IMR-90 (cell line): ENCODE measurements around the gene DSE. TPM values are rescaled to one million over a fixed set of nuclear protein-coding genes. Genes with fewer than 3 reads are reported as not detected.
A peak's percentile ranks its signal among the peaks of the same experiment; 100 is the strongest.

Experiments used
- ATAC-seq: fragments of 200-7000 bp; cut with Tn5 transposase; 2 replicates; pipeline ENCODE4 v1.9.1; 2020; ENCODE audit warnings: low read depth, mild to moderate bottlenecking, moderate library complexity
- BruUV-seq: library from RNA; stranded (reverse); fragments of 400-500 nt; replicated peaks from 2 replicates; lab custom pipeline; 2021; lab: Mats Ljungman, UMichigan
- CTCF ChIA-PET: fragments of 300-600 bp; formaldehyde crosslinking; extraction: SDS; loops from one replicate; lab custom pipeline; 2021; ENCODE audit warnings: antibody characterized with exemption; lab: Yijun Ruan, JAX
- POLR2A ChIA-PET: fragments of 300-600 bp; sonication (Branson Sonifier 250); formaldehyde crosslinking; loops from one replicate; lab custom pipeline; 2022; ENCODE audit warnings: antibody characterized with exemption; ENCODE audit not compliant: unreplicated experiment; lab: Charles Lee
- DNase-seq: peaks from one replicate; pipeline ENCODE4 v3.0.0; 2013
- H2AFZ ChIP-seq: replicated peaks from 2 replicates; pipeline ENCODE3; 2013; ENCODE audit warnings: low read length, mild to moderate bottlenecking; ENCODE audit not compliant: poor library complexity
- H2AK5ac ChIP-seq: 2 replicates; pipeline ENCODE4 v1.6.1; 2013; ENCODE audit warnings: low read depth, low read length, inconsistent platforms
- H2AK9ac ChIP-seq: replicated peaks from 2 replicates; pipeline ENCODE3; 2013; ENCODE audit warnings: mild to moderate bottlenecking, low read depth, low read length, moderate library complexity; ENCODE audit not compliant: poor library complexity
- H2BK120ac ChIP-seq: 2 replicates; pipeline ENCODE4 v1.6.1; 2013; ENCODE audit warnings: low read depth, low read length, inconsistent platforms
- H2BK15ac ChIP-seq: 3 replicates; pipeline ENCODE4 v1.6.1; 2013; ENCODE audit warnings: low read depth, low read length, inconsistent platforms
- H2BK20ac ChIP-seq: 2 replicates; pipeline ENCODE4 v1.6.1; 2013; ENCODE audit warnings: low read depth, mild to moderate bottlenecking, inconsistent platforms, low read length, moderate library complexity
- H2BK5ac ChIP-seq: 2 replicates; pipeline ENCODE4 v1.6.1; 2013; ENCODE audit warnings: mild to moderate bottlenecking, low read depth, low read length, inconsistent platforms; ENCODE audit not compliant: poor library complexity, severe bottlenecking
- H3K14ac ChIP-seq: replicated peaks from 2 replicates; pipeline ENCODE4 v1.6.1; 2013; ENCODE audit warnings: low read depth, low read length, inconsistent platforms
- H3K18ac ChIP-seq: 2 replicates; pipeline ENCODE4 v1.6.1; 2013; ENCODE audit warnings: low read depth, low read length, control low read depth
- H3K23ac ChIP-seq: 2 replicates; pipeline ENCODE4 v1.6.1; 2013; ENCODE audit warnings: low read depth, low read length, inconsistent platforms
- H3K27ac ChIP-seq: 2 replicates; pipeline ENCODE4 v1.5.1; 2013; ENCODE audit warnings: mild to moderate bottlenecking, control low read depth, low read length; ENCODE audit not compliant: insufficient read depth
- H3K27me3 ChIP-seq: 2 replicates; pipeline ENCODE4 v1.6.1; 2013; ENCODE audit warnings: low read length; ENCODE audit not compliant: control insufficient read depth, insufficient read depth
- H3K36me3 ChIP-seq: 2 replicates; pipeline ENCODE4 v1.6.1; 2013; ENCODE audit warnings: low read length, mixed read lengths; ENCODE audit not compliant: control insufficient read depth, insufficient read depth
- H3K4ac ChIP-seq: 2 replicates; pipeline ENCODE4 v1.6.1; 2013; ENCODE audit warnings: low read depth, low read length, inconsistent platforms
- H3K4me1 ChIP-seq: 2 replicates; pipeline ENCODE4 v1.6.1; 2013; ENCODE audit warnings: low read length, mixed read lengths; ENCODE audit not compliant: control insufficient read depth, insufficient read depth
- H3K4me2 ChIP-seq: 2 replicates; pipeline ENCODE4 v1.6.1; 2013; ENCODE audit warnings: low read depth, mild to moderate bottlenecking, control low read depth, low read length, moderate library complexity
- H3K4me3 ChIP-seq: 2 replicates; pipeline ENCODE4 v1.5.1; 2013; ENCODE audit warnings: low read depth, mild to moderate bottlenecking, control low read depth, low read length, moderate library complexity; ENCODE audit not compliant: insufficient read depth
- H3K56ac ChIP-seq: 2 replicates; pipeline ENCODE4 v1.6.1; 2013; ENCODE audit warnings: low read length, inconsistent platforms; ENCODE audit not compliant: insufficient read depth; ENCODE audit errors: extremely low read depth
- H3K79me1 ChIP-seq, 2 experiments: 2 replicates each; pipeline ENCODE4 v1.6.1; 2013; ENCODE audit warnings: low read length in 2 of 2, inconsistent platforms in 1 of 2, low read depth in 1 of 2
- H3K9ac ChIP-seq: 2 replicates; pipeline ENCODE4 v1.6.1; 2013; ENCODE audit warnings: low read depth, low read length, control low read depth
- H3K9me1 ChIP-seq: 2 replicates; pipeline ENCODE4 v1.6.1; 2013; ENCODE audit warnings: low read length, inconsistent platforms; ENCODE audit not compliant: insufficient read depth
- H3K9me3 ChIP-seq: 2 replicates; pipeline ENCODE4 v1.6.1; 2013; ENCODE audit warnings: low read length; ENCODE audit not compliant: control insufficient read depth, insufficient read depth
- H4K20me1 ChIP-seq: 2 replicates; pipeline ENCODE4 v1.6.1; 2013; ENCODE audit warnings: low read length, inconsistent platforms; ENCODE audit not compliant: insufficient read depth
- H4K5ac ChIP-seq: 2 replicates; pipeline ENCODE4 v1.6.1; 2013; ENCODE audit warnings: mild to moderate bottlenecking, low read depth, low read length, control low read depth
- H4K8ac ChIP-seq, 2 experiments: 2 replicates each; pipeline ENCODE4 v1.6.1; 2013; ENCODE audit warnings: low read depth in 2 of 2, low read length in 2 of 2, control low read depth in 1 of 2, inconsistent platforms in 1 of 2
- H4K91ac ChIP-seq: 2 replicates; pipeline ENCODE4 v1.6.1; 2013; ENCODE audit warnings: low read depth, low read length, inconsistent platforms; ENCODE audit not compliant: insufficient read depth
- BHLHE40 ChIP-seq: fragments of 150-350 bp; IDR thresholded peaks from 2 replicates; pipeline ENCODE4 v1.6.1; 2016; ENCODE audit warnings: mild to moderate bottlenecking, low read depth, low read length
- CEBPB ChIP-seq: IDR thresholded peaks from 2 replicates; pipeline ENCODE4 v1.6.1; 2012; ENCODE audit warnings: low read depth, low read length, improper control_type of control experiment
- CHD1 ChIP-seq: IDR thresholded peaks from 2 replicates; pipeline ENCODE4 v1.6.1; 2012; ENCODE audit warnings: low read depth, low read length, improper control_type of control experiment
- FOS ChIP-seq: fragments of 150-350 bp; IDR thresholded peaks from 2 replicates; pipeline ENCODE4 v1.6.1; 2016; ENCODE audit warnings: low read depth, low read length
- MAZ ChIP-seq: IDR thresholded peaks from 2 replicates; pipeline ENCODE4 v1.6.1; 2012; ENCODE audit warnings: low read depth, mild to moderate bottlenecking, low read length, improper control_type of control experiment, moderate library complexity, borderline replicate concordance
- NFE2L2 ChIP-seq: fragments of 150-350 bp; IDR thresholded peaks from 2 replicates; pipeline ENCODE4 v1.6.1; 2016; ENCODE audit warnings: low read depth, mild to moderate bottlenecking, low read length
- POLR2A ChIP-seq: IDR thresholded peaks from 2 replicates; pipeline ENCODE4 v1.6.1; 2012; ENCODE audit warnings: mild to moderate bottlenecking, low read depth, low read length
- RAD21 ChIP-seq: IDR thresholded peaks from 2 replicates; pipeline ENCODE4 v1.6.1; 2012; ENCODE audit warnings: low read length, improper control_type of control experiment
- RCOR1 ChIP-seq: IDR thresholded peaks from 2 replicates; pipeline ENCODE4 v1.6.1; 2012; ENCODE audit warnings: mild to moderate bottlenecking, low read length, improper control_type of control experiment; ENCODE audit not compliant: insufficient replicate concordance
- RFX5 ChIP-seq: IDR thresholded peaks from 2 replicates; pipeline ENCODE4 v1.8.0; 2012; ENCODE audit warnings: low read depth, mild to moderate bottlenecking, low read length, moderate library complexity
- SMC3 ChIP-seq: fragments of 150-350 bp; IDR thresholded peaks from 2 replicates; pipeline ENCODE4 v1.6.1; 2016; ENCODE audit warnings: low read depth, mild to moderate bottlenecking, antibody characterized with exemption, low read length, moderate library complexity
- WGBS, 2 experiments: methylation state at CpG; one replicate each; pipeline versions ENCODE4 v1.1.5 to v1.1.7; 2013; ENCODE audit warnings: missing lambda C conversion rate in 2 of 2; ENCODE audit not compliant: insufficient read length in 1 of 2; ENCODE audit errors: extremely low coverage in 2 of 2; 5-methylcytosine and 5-hydroxymethylcytosine counted together
- dilution Hi-C: fragments of 300-500 bp; cut with HindIII; formaldehyde crosslinking; loops from one replicate; pipeline ENCODE4 v1.14.3; 2018; ENCODE audit warnings: low sequenced_read_pairs; ENCODE audit not compliant: unreplicated experiment
- in situ Hi-C: fragments of 300-500 bp; cut with MboI; formaldehyde crosslinking; loops from 3 replicates; pipeline ENCODE4 v1.14.3; 2019; ENCODE audit warnings: low sequenced_read_pairs, inconsistent platforms, mixed read lengths
- intact Hi-C: fragments of 100-400 bp; cut with micrococcal nuclease; formaldehyde crosslinking; loops from 2 replicates; pipeline ENCODE4 v1.10.0; 2022
- polyA plus RNA-seq, 3 experiments: library from polyadenylated mRNA; depleted of rRNA; stranded (reverse); fragments of >200 nt; gene quantifications; 2 replicates each; pipeline ENCODE4 v1.2.3, GENCODE V29; 2012; ENCODE audit warnings: low replicate concordance in 1 of 3
- total RNA-seq: library from RNA; depleted of rRNA; stranded (reverse); fragments of >200 nt; gene quantifications from 2 replicates; pipeline ENCODE4 v1.2.3, GENCODE V29; 2012
- TF ChIP-seq, protein P1 (sequence below): fragments of 150-350 bp; IDR thresholded peaks from 2 replicates; pipeline ENCODE4 v1.6.1; 2016; ENCODE audit warnings: low read depth, mild to moderate bottlenecking, low read length, moderate library complexity, borderline replicate concordance
- TF ChIP-seq, protein P2 (sequence below): fragments of 150-350 bp; IDR thresholded peaks from 2 replicates; pipeline ENCODE4 v1.6.1; 2017; ENCODE audit warnings: mild to moderate bottlenecking, antibody characterized with exemption, low read length, low read depth

Gene DSE
- total and polyA plus RNA-seq, 2 of the 4 experiments (the other 2 are of a cell fraction) = 48.0 to 154 TPM

DNA sequence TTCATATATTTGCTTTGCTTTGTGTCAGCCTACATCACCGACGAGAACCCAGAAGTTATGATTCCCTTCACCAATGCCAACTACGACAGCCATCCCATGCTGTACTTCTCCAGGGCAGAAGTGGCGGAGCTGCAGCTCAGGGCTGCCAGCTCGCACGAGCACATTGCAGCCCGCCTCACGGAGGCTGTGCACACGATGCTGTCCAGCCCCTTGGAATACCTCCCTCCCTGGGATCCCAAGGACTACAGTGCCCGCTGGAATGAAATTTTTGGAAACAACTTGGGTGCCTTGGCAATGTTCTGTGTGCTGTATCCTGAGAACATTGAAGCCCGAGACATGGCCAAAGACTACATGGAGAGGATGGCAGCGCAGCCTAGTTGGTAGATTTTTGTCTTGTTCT lies 28.5 kb downstream of the DSE start:
- dilution Hi-C loops (no loop called here), in situ Hi-C loops (no loop called here), intact Hi-C loops (loop anchor here (2.0 kb wide), 1 partner anchor 108 kb away; no protein-coding TSS in a partner anchor)
- WGBS, 2 experiments = 96% methylated on average over 6 of the region's 12 CpGs; no CpG with 5 or more reads in 1 of the 2 experiments
- no peaks in the 10 kb centered on the region for H4K20me1 ChIP-seq
- H4K5ac ChIP-seq = peak overlapping the region; percentile 93; the same call in 1 of the 2 replicates
- no peak overlapping the region for H3K9ac ChIP-seq
- H3K9me3 ChIP-seq = no peaks in the 10 kb centered on the region
- H2BK20ac ChIP-seq = peak overlapping the region; percentile 51
- BruUV-seq = no TSS peak
- H2AK9ac ChIP-seq = peak overlapping the region; percentile 31
- DNase-seq = no peak
- ChIA-PET POLR2A (no interaction called here), CTCF (interaction anchor here (1.0 kb wide), 1 partner anchor 112 kb away, joined by 3 read pairs; no protein-coding TSS in a partner anchor)
- peak overlapping the region; percentile 78 for H3K27ac ChIP-seq
- H3K18ac ChIP-seq = peak overlapping the region; percentile 83; the same call in 1 of the 2 replicates
- H3K4ac ChIP-seq = peak overlapping the region; percentile 97
- H2BK5ac ChIP-seq = peak overlapping the region; percentile 79
- no peak for ATAC-seq
- peak overlapping the region; percentile 93 for H4K91ac ChIP-seq
- H3K14ac ChIP-seq = peak overlapping the region; percentile 93
- peaks cover 5% of the 10 kb centered on the region for H3K36me3 ChIP-seq
- H3K27me3 ChIP-seq = no peaks in the 10 kb centered on the region
- H2BK15ac ChIP-seq = peak overlapping the region; percentile 92; the same call in 2 of the 3 replicates
- no peak overlapping the region for H3K4me3 ChIP-seq
- peak overlapping the region; percentile 92 for H2BK120ac ChIP-seq
- H3K9me1 ChIP-seq = peaks cover 26% of the 10 kb centered on the region
- H3K4me2 ChIP-seq = no peak overlapping the region
- no peak overlapping the region for H2AFZ ChIP-seq
- TF ChIP-seq SMC3 (no peak), NFE2L2 (no peak), RCOR1 (no peak), MAZ (no peak), CHD1 (no peak), BHLHE40 (no peak), RFX5 (no peak), FOS (no peak), RAD21 (no peak), CEBPB (no peak), POLR2A (no peak)
- TF ChIP-seq, protein P1, sequence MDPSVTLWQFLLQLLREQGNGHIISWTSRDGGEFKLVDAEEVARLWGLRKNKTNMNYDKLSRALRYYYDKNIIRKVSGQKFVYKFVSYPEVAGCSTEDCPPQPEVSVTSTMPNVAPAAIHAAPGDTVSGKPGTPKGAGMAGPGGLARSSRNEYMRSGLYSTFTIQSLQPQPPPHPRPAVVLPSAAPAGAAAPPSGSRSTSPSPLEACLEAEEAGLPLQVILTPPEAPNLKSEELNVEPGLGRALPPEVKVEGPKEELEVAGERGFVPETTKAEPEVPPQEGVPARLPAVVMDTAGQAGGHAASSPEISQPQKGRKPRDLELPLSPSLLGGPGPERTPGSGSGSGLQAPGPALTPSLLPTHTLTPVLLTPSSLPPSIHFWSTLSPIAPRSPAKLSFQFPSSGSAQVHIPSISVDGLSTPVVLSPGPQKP = no peak
- TF ChIP-seq, protein P2, sequence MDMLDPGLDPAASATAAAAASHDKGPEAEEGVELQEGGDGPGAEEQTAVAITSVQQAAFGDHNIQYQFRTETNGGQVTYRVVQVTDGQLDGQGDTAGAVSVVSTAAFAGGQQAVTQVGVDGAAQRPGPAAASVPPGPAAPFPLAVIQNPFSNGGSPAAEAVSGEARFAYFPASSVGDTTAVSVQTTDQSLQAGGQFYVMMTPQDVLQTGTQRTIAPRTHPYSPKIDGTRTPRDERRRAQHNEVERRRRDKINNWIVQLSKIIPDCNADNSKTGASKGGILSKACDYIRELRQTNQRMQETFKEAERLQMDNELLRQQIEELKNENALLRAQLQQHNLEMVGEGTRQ = no peak
- H4K8ac ChIP-seq = peak overlapping the region; percentile 70 to 88; a peak in 3 of 4 replicates
- peak overlapping the region; percentile 75; the same call in 1 of the 2 replicates for H3K56ac ChIP-seq
- peak overlapping the region; percentile 76 for H3K23ac ChIP-seq
- H2AK5ac ChIP-seq = peak overlapping the region; percentile 99
- peaks cover 25 to 53% of the 10 kb centered on the region in 2 experiments for H3K79me1 ChIP-seq
- peaks cover 25% of the 10 kb centered on the region for H3K4me1 ChIP-seq
